Gastrocnemius medialis (tissue), 4 donors: Measurements from ENCODE around the gene PITX2. TPM values are rescaled to one million over a fixed set of nuclear protein-coding genes. Genes with fewer than 3 reads are reported as not detected.
A peak's percentile ranks its signal among the peaks of the same experiment; 100 is the strongest.

ENCODE experiments used
- ATAC-seq, 2 donors: fragments of 150-250 bp; one replicate each; pipeline ENCODE4 v1.9.1; 2016
- DNase-seq, 2 donors: peaks; one replicate each; pipeline ENCODE4 v3.0.0-alpha.2; 2019
- H3K27ac ChIP-seq, 4 donors: fragments of 200-600 bp; sonication (generic); 1 replicate in 1 of 4; 2 replicates in 3 of 4; pipeline ENCODE4 v1.5.1; 2016 to 2018; ENCODE audit warnings: mild to moderate bottlenecking in 2 of 4, moderate library complexity in 1 of 4
- H3K27me3 ChIP-seq, 3 donors: fragments of 200-600 bp; sonication (generic) in 2 of 3; 1 replicate in 1 of 3; 2 replicates in 2 of 3; pipeline versions ENCODE4 v1.5.1 to v1.6.0; 2016 to 2019; ENCODE audit warnings: mild to moderate bottlenecking in 1 of 3, moderate library complexity in 1 of 3
- H3K36me3 ChIP-seq, 2 donors: fragments of 200-600 bp; sonication (generic) in 1 of 2; one replicate each; pipeline ENCODE4 v1.5.1; 2017 to 2018
- H3K4me1 ChIP-seq, 2 donors: fragments of 200-600 bp; sonication (generic) in 1 of 2; one replicate each; pipeline ENCODE4 v1.5.1; 2016 to 2017; ENCODE audit warnings: mild to moderate bottlenecking in 2 of 2
- H3K4me3 ChIP-seq, 4 donors: fragments of 200-600 bp; sonication (generic) in 3 of 4; 1 replicate in 1 of 4; 2 replicates in 3 of 4; pipeline ENCODE4 v1.5.1; 2016 to 2019; ENCODE audit warnings: mild to moderate bottlenecking in 2 of 4
- H3K9me3 ChIP-seq, 3 donors: fragments of 200-600 bp; sonication (generic) in 2 of 3; 1 replicate in 1 of 3; 2 replicates in 2 of 3; pipeline ENCODE4 v1.5.1; 2016 to 2019
- POLR2A ChIP-seq, 2 donors: fragments of 450-650 bp; IDR thresholded peaks; one replicate each; pipeline ENCODE4 v1.6.1; 2017; ENCODE audit warnings: antibody characterized with exemption in 2 of 2, mild to moderate bottlenecking in 2 of 2, moderate library complexity in 2 of 2
- in situ Hi-C, 4 donors: fragments of 200-750 bp; cut with MboI; loops; one replicate each; pipeline versions ENCODE4 v1.15.0 to v1.8.0; 2017; ENCODE audit warnings: low sequenced_read_pairs in 4 of 4
- intact Hi-C: fragments of 100-400 bp; cut with DNase I; formaldehyde crosslinking; loops from one replicate; pipeline ENCODE4 v1.15.1; 2023; ENCODE audit warnings: low total_unique reads
- total RNA-seq, 4 donors: library from RNA; depleted of rRNA; stranded (reverse); fragments of >200 nt; gene quantifications; one replicate each; pipeline versions ENCODE4 v1.1.0 to v1.2.3, GENCODE V29; 2016
- TF ChIP-seq, protein P1 (sequence below), 5 experiments: fragments of 450-650 bp in 3 of 5; fragments of 200-600 bp in 2 of 5; sonication (generic) in 2 of 5; IDR thresholded peaks in 4 of 5; conservative IDR thresholded peaks in 1 of 5; 1 replicate in 4 of 5; 2 replicates in 1 of 5; pipeline ENCODE4 v1.5.1; 2016 to 2019; ENCODE audit warnings: antibody characterized with exemption in 5 of 5, mild to moderate bottlenecking in 3 of 5, moderate library complexity in 3 of 5

Gene PITX2
- total RNA-seq, 4 donors from 2014 or later = 30.5 to 58.9 (median 38.2) TPM

DNA sequence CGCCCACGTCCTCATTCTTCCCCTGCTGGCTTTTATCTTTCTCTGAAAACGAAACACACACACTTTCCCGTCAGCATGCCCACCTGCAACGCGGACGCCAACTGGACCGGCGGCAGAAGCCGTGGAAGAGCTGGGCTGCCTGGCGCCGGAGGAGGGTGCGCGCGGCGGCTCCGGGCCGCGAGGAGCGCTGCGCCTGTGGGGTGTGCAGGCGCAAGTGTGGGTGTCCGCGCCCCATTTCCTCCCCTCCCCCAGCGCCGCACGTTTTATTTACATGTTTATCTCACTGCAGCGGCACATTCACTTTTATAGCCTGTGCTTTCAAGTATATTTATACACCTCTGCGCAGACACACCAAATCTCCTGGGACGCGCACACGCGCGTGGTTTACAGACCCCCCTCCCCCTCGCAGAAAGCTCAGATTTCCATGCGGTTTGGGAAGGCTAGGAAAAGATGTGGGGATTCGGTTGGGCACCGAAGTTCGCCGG lies 1.5 kb downstream of the PITX2 start:
- intact Hi-C loops = loop anchor here (5.0 kb wide), 4 partner anchors 69 to 231 kb away; partner anchors contain the start of gene ENPEP
- peak overlapping the region; percentile 95 to 99 (median 96) for H3K27ac ChIP-seq

DNA sequence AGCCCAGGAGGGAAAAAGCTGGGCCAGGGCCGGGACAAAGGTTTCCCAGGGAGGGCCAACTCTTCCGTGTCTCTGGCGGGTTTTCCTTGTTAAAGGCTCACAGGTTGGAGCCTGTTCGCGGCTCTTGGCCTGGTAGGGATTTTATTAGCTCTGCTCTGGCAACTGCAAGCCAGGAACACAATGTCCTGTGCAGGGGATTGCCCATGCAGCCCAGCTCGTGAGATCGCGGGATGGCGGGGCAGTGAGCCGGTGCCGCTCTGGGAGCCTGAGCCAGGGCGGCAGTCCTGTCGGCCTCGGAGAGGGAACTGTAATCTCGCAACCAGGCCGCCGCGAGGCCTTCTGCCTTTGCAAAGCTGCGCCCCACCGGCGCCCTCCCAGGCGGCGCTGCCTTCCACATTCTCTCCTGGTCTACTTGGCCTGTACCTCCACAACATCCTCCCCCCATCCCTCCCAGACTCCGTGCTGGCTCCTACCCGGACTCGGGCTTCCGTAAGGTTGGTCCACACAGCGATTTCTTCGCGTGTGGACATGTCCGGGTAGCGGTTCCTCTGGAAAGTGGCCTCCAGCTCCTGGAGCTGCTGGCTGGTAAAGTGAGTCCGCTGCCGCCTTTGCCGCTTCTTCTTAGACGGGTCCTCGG lies 2.1 kb downstream of the PITX2 start:
- in situ Hi-C loops (no loop called here), intact Hi-C loops (loop anchor here (5.0 kb wide), 4 partner anchors 69 to 231 kb away; partner anchors contain the start of gene ENPEP)
- H3K4me3 ChIP-seq = peak overlapping the region; percentile 74 to 82 (median 80)
- H3K4me1 ChIP-seq = peaks cover 18 to 19% of the 10 kb centered on the region in 2 donors
- DNase-seq (peak; percentile 78 to 86), ATAC-seq (peak; percentile 29 to 45)
- H3K9me3 ChIP-seq = no peaks in the 10 kb centered on the region
- peak overlapping the region; percentile 95 to 99 (median 96) for H3K27ac ChIP-seq
- H3K27me3 ChIP-seq = peaks cover 0 to under 1% (median 0%) of the 10 kb centered on the region in 3 donors
- TF ChIP-seq, protein P1, sequence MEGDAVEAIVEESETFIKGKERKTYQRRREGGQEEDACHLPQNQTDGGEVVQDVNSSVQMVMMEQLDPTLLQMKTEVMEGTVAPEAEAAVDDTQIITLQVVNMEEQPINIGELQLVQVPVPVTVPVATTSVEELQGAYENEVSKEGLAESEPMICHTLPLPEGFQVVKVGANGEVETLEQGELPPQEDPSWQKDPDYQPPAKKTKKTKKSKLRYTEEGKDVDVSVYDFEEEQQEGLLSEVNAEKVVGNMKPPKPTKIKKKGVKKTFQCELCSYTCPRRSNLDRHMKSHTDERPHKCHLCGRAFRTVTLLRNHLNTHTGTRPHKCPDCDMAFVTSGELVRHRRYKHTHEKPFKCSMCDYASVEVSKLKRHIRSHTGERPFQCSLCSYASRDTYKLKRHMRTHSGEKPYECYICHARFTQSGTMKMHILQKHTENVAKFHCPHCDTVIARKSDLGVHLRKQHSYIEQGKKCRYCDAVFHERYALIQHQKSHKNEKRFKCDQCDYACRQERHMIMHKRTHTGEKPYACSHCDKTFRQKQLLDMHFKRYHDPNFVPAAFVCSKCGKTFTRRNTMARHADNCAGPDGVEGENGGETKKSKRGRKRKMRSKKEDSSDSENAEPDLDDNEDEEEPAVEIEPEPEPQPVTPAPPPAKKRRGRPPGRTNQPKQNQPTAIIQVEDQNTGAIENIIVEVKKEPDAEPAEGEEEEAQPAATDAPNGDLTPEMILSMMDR (IDR thresholded peaks at IDR 0.05 in 4 of 5, conservative IDR thresholded peaks at IDR 0.05 in 1 of 5) = no peak
- peak in 1 of 2 donors; percentile 38 for TF ChIP-seq POLR2A (IDR thresholded peaks at IDR 0.05)
- peaks cover 0 to 15% of the 10 kb centered on the region in 2 donors for H3K36me3 ChIP-seq

More for the DNA sequence above, 1.5 kb downstream of the PITX2 start:
- peaks cover 18 to 19% of the 10 kb centered on the region in 2 donors for H3K4me1 ChIP-seq
- no peaks in the 10 kb centered on the region for H3K27me3 ChIP-seq
- H3K9me3 ChIP-seq = no peaks in the 10 kb centered on the region
- H3K4me3 ChIP-seq = peak overlapping the region; percentile 74 to 82 (median 80)
- peaks cover 0 to 15% of the 10 kb centered on the region in 2 donors for H3K36me3 ChIP-seq
- DNase-seq (peak; percentile 45 to 52), ATAC-seq (peak; percentile 12 to 40)
- in situ Hi-C loops = no loop called here
- peak in 1 of 2 donors; percentile 31 for TF ChIP-seq POLR2A (IDR thresholded peaks at IDR 0.05)
- TF ChIP-seq, protein P1 (IDR thresholded peaks at IDR 0.05 in 4 of 5, conservative IDR thresholded peaks at IDR 0.05 in 1 of 5) = no peak

DNA sequence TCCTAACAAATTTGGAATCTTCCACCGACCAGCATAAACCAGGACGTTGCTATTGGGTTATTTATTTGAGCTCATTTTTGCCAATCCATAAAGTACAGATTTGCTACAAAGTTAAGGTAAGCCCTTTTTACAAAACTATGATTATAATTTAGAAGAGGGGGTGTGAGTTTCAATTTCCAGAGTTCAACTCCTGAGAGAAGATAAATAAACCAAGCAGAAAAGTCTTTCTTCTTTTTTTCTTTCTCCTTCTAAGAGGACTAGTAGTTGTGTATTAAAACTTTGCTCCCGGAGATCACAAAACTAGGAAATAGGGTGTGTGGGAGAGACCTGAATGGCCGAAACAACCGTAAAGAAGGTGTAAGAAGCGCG lies 2.6 kb downstream of the PITX2 start:
- no peak for TF ChIP-seq POLR2A (IDR thresholded peaks at IDR 0.05)
- TF ChIP-seq, protein P1 (IDR thresholded peaks at IDR 0.05 in 4 of 5, conservative IDR thresholded peaks at IDR 0.05 in 1 of 5) = no peak
- ATAC-seq = no peak
- intact Hi-C loops = loop anchor here (5.0 kb wide), 4 partner anchors 68 to 232 kb away; partner anchors contain the start of gene ENPEP

DNA sequence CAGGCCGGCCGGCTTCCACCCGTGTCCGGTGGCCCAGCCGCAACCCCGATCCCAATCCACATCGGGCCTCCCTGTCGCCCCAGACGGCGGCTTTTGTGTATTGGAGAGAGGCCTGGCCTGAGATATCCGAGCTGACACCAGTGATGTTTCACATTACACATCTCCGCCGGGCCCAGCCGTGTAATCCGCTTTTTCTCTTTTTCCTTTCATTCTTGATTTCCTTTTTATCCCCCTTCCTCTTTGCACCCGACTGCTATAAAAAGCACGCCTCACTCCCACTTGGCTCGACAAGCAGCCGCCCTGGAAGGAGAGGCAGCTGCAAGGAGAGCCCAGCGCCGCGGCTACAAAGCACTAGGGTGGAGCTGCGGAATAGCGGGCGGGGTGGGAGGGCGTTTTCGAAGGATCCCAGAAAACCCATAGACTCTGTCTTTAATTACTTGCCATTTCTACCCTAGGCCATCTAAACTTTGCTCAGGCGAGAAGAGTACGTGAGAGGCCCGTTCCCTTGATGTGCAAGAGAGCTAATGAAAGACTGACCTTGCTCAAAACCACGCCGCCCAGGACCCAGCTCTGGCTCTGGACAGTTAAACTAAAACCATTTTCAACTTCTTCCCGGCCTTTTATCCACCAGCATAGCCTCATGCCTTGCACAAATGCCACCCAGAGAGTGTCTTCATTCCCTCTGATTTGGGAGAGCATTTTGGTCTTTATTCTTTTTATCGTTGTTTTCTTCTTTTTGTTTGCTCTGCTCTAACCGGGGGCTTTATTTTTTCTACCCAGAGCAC lies 3.2 kb downstream of the PITX2 start:
- intact Hi-C loops = loop anchor here (5.0 kb wide), 4 partner anchors 67 to 233 kb away; partner anchors contain the start of gene ENPEP
- ATAC-seq (no peak), DNase-seq (peak in 1 of 2 donors; percentile 34)
- TF ChIP-seq POLR2A (IDR thresholded peaks at IDR 0.05) = no peak
- TF ChIP-seq, protein P1 (IDR thresholded peaks at IDR 0.05 in 4 of 5, conservative IDR thresholded peaks at IDR 0.05 in 1 of 5) = no peak
- H3K4me1 ChIP-seq = peaks cover 18 to 19% of the 10 kb centered on the region in 2 donors
- H3K9me3 ChIP-seq = no peaks in the 10 kb centered on the region
- peaks cover 0 to 5% (median 3%) of the 10 kb centered on the region in 3 donors for H3K27me3 ChIP-seq
- H3K27ac ChIP-seq = peak overlapping the region; percentile 95 to 99 (median 96)
- peaks cover 0 to 15% of the 10 kb centered on the region in 2 donors for H3K36me3 ChIP-seq
- H3K4me3 ChIP-seq = peak overlapping the region; percentile 74 to 82 (median 80)
- in situ Hi-C loops = no loop called here

More for the DNA sequence above, 2.6 kb downstream of the PITX2 start:
- peak overlapping the region; percentile 74 to 82 (median 80) for H3K4me3 ChIP-seq
- H3K27me3 ChIP-seq = peaks cover 0 to 3% (median 2%) of the 10 kb centered on the region in 3 donors
- in situ Hi-C loops = no loop called here
- no peaks in the 10 kb centered on the region for H3K9me3 ChIP-seq
- H3K36me3 ChIP-seq = peaks cover 0 to 15% of the 10 kb centered on the region in 2 donors
- DNase-seq = no peak
- H3K27ac ChIP-seq = peak overlapping the region; percentile 95 to 99 (median 96)
- peaks cover 18 to 19% of the 10 kb centered on the region in 2 donors for H3K4me1 ChIP-seq
